ENCODE results near the gene KRTAP4-9.

DNA sequence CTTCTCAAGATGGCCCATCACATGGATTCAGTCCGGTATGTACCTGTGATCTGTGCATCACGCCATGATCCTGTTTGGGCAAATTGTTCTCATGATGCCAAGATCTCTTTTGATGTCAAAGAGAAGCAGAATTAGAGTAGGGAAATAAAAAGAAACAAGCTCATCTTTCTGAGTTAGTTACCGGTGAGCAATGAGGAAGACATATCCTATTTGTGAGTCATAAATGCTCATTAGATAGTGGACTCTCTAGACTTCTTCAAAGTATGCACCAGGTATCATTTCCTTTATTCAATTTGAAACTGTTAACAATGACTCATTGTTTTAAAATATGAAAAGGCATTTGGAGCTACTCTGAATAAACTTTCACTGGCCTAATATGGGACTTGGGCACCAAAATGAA, 26.8 kb downstream of the KRTAP4-9 start:
- TF ChIP-seq ZNF558 (CRISPR knock-in tag; IDR thresholded peaks at IDR 0.05; ENCODE audit: borderline replicate concordance) = no peak
- TF ChIP-seq, protein P1, sequence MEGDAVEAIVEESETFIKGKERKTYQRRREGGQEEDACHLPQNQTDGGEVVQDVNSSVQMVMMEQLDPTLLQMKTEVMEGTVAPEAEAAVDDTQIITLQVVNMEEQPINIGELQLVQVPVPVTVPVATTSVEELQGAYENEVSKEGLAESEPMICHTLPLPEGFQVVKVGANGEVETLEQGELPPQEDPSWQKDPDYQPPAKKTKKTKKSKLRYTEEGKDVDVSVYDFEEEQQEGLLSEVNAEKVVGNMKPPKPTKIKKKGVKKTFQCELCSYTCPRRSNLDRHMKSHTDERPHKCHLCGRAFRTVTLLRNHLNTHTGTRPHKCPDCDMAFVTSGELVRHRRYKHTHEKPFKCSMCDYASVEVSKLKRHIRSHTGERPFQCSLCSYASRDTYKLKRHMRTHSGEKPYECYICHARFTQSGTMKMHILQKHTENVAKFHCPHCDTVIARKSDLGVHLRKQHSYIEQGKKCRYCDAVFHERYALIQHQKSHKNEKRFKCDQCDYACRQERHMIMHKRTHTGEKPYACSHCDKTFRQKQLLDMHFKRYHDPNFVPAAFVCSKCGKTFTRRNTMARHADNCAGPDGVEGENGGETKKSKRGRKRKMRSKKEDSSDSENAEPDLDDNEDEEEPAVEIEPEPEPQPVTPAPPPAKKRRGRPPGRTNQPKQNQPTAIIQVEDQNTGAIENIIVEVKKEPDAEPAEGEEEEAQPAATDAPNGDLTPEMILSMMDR (CRISPR knock-in tag; IDR thresholded peaks at IDR 0.05) = no peak
- TF ChIP-seq ZNF225 (CRISPR knock-in tag; IDR thresholded peaks at IDR 0.05) = no peak
- TF ChIP-seq ZNF234 (CRISPR knock-in tag; conservative IDR thresholded peaks at IDR 0.05) = no peak
- no peak for TF ChIP-seq NPAS2 (CRISPR knock-in tag; IDR thresholded peaks at IDR 0.05; ENCODE audit: borderline replicate concordance)
- TF ChIP-seq RBM22 (optimal IDR thresholded peaks at IDR 0.05; ENCODE audit: low read length) = no peak
- no peak for TF ChIP-seq HOXA7 (CRISPR knock-in tag; IDR thresholded peaks at IDR 0.05)
- TF ChIP-seq, protein P2, sequence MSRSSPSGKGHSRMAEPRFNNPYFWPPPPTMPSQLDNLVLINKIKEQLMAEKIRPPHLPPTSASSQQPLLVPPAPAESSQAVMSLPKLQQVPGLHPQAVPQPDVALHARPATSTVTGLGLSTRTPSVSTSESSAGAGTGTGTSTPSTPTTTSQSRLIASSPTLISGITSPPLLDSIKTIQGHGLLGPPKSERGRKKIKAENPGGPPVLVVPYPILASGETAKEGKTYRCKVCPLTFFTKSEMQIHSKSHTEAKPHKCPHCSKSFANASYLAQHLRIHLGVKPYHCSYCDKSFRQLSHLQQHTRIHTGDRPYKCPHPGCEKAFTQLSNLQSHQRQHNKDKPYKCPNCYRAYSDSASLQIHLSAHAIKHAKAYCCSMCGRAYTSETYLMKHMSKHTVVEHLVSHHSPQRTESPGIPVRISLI (CRISPR knock-in tag; IDR thresholded peaks at IDR 0.05; ENCODE audit: borderline replicate concordance) = no peak
- TF ChIP-seq MAZ (IDR thresholded peaks at IDR 0.05; ENCODE audit: borderline replicate concordance, low read depth, low read length) = no peak
- TF ChIP-seq MAZ (CRISPR knock-in tag; IDR thresholded peaks at IDR 0.05; ENCODE audit: low read depth) = no peak
- TF ChIP-seq POLR2A (IDR thresholded peaks at IDR 0.05; ENCODE audit: insufficient read depth in 1 of 2, low read depth in 2 of 2, low read length in 2 of 2) = no peak
- no peak for TF ChIP-seq MXI1 (IDR thresholded peaks at IDR 0.05; ENCODE audit: borderline replicate concordance, low read depth, low read length)
- no peak for TF ChIP-seq ZNF274 (CRISPR knock-in tag; IDR thresholded peaks at IDR 0.05)
- TF ChIP-seq YY1 (IDR thresholded peaks at IDR 0.05; ENCODE audit: insufficient read depth, insufficient replicate concordance, low read depth, low read length) = no peak
- no peak for TF ChIP-seq RAD51 (IDR thresholded peaks at IDR 0.05; ENCODE audit: borderline replicate concordance)

Data from HepG2 (cell line).